GM15510 (cell line): ENCODE measurements around the gene TRIM26.

Experiments used
- POLR2A ChIP-seq: IDR thresholded peaks from 3 replicates; pipeline ENCODE4 v1.6.1; 2011; ENCODE audit warnings: borderline replicate concordance; ENCODE audit not compliant: insufficient read length; ENCODE audit errors: extremely low read depth

The TRIM26 gene

GRCh38 chr6:30212865-30213666 is at the start of gene TRIM26:
Gene TRIM26 (minus strand): TSS chr6:30213406. CDS start chr6:30199103, 14,303 bp downstream.
- TF ChIP-seq POLR2A: peak; percentile 90

DNA sequence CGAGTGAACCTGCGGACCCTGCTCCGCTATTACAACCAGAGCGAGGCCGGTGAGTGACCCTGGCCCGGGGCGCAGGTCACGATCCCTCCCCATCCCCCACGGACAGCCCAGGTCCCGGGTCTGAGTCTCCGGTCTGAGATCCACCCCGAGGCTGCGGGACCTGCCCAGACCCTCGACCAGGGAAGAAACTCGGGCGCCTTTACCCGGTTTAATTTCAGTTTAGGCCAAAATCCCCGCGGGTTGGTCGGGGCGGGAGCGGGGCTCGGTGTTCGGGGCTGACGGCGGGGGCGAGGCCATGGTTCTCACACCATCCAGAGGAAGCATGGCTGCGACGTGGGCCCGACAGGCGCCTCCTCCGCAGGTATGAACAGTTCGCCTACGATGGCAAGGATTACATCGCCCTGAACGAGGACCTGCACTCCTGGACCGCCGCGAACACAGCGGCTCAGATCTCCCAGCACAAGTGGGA is 46.9 kb upstream of the TRIM26 start:
- no peak for TF ChIP-seq POLR2A

DNA sequence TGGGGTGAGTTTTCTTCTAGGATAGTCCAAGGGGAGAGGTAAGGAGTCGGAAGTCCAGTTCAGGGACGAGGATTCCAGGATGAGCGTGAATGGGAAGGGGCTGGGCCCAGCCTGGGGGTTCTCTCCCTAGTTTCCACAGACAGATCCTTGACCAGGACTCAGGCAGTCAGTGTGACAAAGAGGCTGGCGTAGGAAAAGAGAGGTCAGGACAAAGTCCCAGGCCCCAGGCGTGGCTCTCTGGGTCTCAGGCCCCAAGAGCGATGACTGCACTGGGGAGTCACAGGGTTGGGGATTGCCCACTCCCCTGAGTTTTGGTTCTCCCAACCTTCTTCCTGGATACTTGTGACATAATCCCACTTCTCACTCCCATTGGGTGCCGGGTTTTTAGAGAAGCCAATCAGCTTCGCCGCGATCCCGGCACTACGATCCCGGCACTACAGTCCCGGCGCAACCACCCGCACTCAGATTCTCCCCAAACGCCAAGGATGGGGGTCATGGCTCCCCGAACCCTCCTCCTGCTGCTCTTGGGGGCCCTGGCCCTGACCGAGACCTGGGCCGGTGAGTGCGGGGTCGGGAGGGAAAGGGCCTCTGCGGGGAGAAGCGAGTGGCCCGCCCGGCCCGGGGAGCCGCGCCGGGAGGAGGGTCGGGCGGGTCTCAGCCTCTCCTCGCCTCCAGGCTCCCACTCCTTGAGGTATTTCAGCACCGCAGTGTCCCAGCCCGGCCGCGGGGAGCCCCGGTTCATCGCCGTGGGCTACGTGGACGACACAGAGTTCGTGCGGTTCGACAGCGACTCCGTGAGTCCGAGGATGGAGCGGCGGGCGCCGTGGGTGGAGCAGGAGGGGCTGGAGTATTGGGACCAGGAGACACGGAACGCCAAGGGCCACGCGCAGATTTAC is 46.2 kb upstream of the TRIM26 start:
- TF ChIP-seq POLR2A: peak; percentile 54

- no peak for TF ChIP-seq POLR2A
These were observed 45.0 kb upstream of the TRIM26 start for GRCh38 chr6:30258204-30258603.

DNA sequence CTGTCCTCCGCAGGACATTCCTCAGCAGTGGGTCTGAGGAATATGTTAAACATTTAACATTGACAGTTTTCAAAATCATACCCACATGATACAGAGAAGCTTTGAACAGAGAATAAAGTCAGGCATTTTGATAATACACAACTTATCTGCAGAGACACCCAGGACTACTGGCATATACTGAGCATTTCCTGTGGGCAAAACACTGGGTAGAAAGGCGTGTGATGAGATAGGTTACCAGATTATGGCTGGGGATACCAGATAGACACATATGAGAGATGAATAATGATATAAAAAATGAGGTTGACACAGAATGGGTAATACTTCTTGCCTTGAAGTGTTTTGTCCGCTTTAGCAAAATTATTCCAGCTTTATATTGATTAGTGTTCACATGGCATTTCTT is 31.4 kb upstream of the TRIM26 start:
- TF ChIP-seq POLR2A: no peak

- TF ChIP-seq POLR2A: no peak
These were observed 25.1 kb upstream of the TRIM26 start for GRCh38 chr6:30238178-30238795.

- TF ChIP-seq POLR2A: no peak
These were observed 21.1 kb upstream of the TRIM26 start for GRCh38 chr6:30234356-30234755.

DNA sequence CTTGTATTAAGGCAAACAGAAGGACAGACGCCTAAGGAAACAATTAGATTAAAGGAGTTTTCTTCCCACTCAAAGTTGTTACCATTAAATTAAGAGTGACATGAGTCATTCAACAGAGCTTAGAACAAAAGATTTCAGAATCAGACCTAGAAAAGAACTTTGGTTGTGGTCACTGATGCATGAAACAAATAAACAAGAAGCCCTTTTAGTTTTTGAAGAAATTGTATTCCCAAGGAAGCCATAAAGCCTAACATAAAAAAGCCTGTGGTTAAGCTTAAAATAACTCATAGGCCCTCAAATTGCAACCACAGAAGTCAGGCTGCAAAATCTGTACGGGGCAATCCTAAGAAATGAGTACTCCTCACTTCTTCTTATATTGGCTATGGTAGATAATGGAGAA is 17.9 kb upstream of the TRIM26 start:
- no peak for TF ChIP-seq POLR2A

- TF ChIP-seq POLR2A: no peak
These were observed 14.7 kb upstream of the TRIM26 start for GRCh38 chr6:30227763-30228487.

DNA sequence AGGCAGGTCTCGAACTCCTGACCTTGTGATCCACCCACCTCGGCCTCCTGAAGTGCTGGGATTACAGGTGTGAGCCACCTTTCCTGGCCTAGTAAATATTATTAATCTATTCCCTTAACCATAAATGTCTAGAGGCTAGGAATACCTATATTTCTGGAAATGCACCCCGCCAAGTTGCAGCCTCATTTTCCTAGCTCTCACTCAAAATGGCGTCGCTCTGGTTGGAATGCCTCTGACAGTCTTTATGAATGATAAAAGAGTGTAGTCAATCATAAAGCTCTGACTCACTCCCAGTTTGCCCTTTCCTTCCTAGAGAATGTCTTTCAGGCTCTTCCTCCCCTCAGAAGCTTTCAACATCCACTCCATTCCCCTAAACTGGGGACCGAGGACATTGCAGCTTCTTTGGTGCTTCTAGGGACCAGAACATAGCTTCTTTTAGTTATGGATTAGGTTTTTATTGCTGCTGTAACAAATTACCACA is 14.1 kb upstream of the TRIM26 start:
- TF ChIP-seq POLR2A: no peak

DNA sequence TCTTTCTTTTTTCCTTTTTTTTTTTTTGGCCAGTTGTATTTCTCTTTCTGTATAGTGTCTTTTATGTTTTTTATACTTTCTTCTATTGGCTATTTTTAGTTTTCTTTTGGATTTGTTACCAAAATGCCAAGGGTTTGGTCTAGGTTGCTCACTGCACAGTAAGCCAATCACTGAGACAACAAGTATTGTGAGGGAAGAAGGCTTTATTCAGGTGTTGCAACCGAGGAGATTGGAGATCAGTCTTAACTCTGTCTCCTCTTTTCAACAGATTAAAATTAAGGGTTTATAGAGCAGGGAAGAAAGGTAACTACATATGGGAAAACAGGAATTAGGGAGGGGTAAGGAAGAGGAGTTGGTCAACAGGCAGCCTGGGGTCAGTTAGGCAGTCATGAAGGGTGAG is 10.1 kb upstream of the TRIM26 start:
- no peak for TF ChIP-seq POLR2A

- no peak for TF ChIP-seq POLR2A
These were observed 6.0 kb upstream of the TRIM26 start for GRCh38 chr6:30219244-30219643.

- no peak for TF ChIP-seq POLR2A
These were observed 2.9 kb upstream of the TRIM26 start for GRCh38 chr6:30216096-30216495.

- TF ChIP-seq POLR2A: no peak
These were observed 1.4 kb upstream of the TRIM26 start for GRCh38 chr6:30214657-30214982.
